Liver (tissue), 9 donors: ENCODE data around the gene HIVEP3. TPM values are rescaled to one million over a fixed set of nuclear protein-coding genes. Genes with fewer than 3 reads are reported as not detected.

ENCODE experiments used
- DNase-seq: peaks from one replicate; pipeline ENCODE4 v3.0.0-alpha.2; 2017; ENCODE audit warnings: low spot score
- H3K27ac ChIP-seq, 2 donors: one replicate each; pipeline ENCODE4 v1.7.0; 2013; ENCODE audit warnings: inconsistent platforms in 2 of 2, low read length in 2 of 2, control low read depth in 1 of 2, low read depth in 1 of 2, mild to moderate bottlenecking in 1 of 2
- H3K27me3 ChIP-seq, 4 donors: one replicate each; pipeline versions ENCODE4 v1.6.1 to v1.7.0; 2013; ENCODE audit warnings: low read length in 3 of 4, inconsistent platforms in 1 of 4, mild to moderate bottlenecking in 1 of 4, moderate library complexity in 1 of 4; ENCODE audit not compliant: control insufficient read depth in 4 of 4, insufficient read depth in 4 of 4
- H3K36me3 ChIP-seq, 4 donors: one replicate each; pipeline versions ENCODE4 v1.6.1 to v1.7.0; 2013; ENCODE audit warnings: low read length in 3 of 4, mild to moderate bottlenecking in 3 of 4, low read depth in 1 of 4, moderate library complexity in 1 of 4; ENCODE audit not compliant: control insufficient read depth in 4 of 4, insufficient read depth in 3 of 4
- H3K4me1 ChIP-seq, 4 donors: one replicate each; pipeline versions ENCODE4 v1.6.1 to v1.7.0; 2013; ENCODE audit warnings: low read length in 3 of 4, mild to moderate bottlenecking in 3 of 4, moderate library complexity in 1 of 4; ENCODE audit not compliant: control insufficient read depth in 4 of 4, insufficient read depth in 4 of 4
- H3K4me3 ChIP-seq, 3 donors: one replicate each; pipeline versions ENCODE4 v1.6.1 to v1.7.0; 2013; ENCODE audit warnings: low read length in 3 of 3, control low read depth in 1 of 3, low read depth in 1 of 3, mild to moderate bottlenecking in 1 of 3
- H3K9ac ChIP-seq, 2 donors: one replicate each; pipeline ENCODE4 v1.7.0; 2013; ENCODE audit warnings: low read length in 2 of 2, mild to moderate bottlenecking in 2 of 2, moderate library complexity in 2 of 2, control low read depth in 1 of 2, low read depth in 1 of 2
- H3K9me3 ChIP-seq, 4 donors: one replicate each; pipeline versions ENCODE4 v1.6.1 to v1.7.0; 2013; ENCODE audit warnings: low read length in 3 of 4; ENCODE audit not compliant: control insufficient read depth in 4 of 4
- FOXA1 ChIP-seq: IDR thresholded peaks from 2 replicates; pipeline ENCODE4 v1.6.1; 2016; ENCODE audit warnings: antibody characterized with exemption
- FOXA2 ChIP-seq: IDR thresholded peaks from 2 replicates; pipeline ENCODE4 v1.6.1; 2016; ENCODE audit warnings: antibody characterized with exemption
- HNF4G ChIP-seq: IDR thresholded peaks from 2 replicates; pipeline ENCODE4 v1.6.1; 2016; ENCODE audit warnings: antibody characterized with exemption
- JUND ChIP-seq, 2 donors: IDR thresholded peaks; 2 replicates each; pipeline ENCODE4 v1.6.1; 2016; ENCODE audit warnings: antibody characterized with exemption in 2 of 2
- MAX ChIP-seq: IDR thresholded peaks from 2 replicates; pipeline ENCODE4 v1.6.1; 2016; ENCODE audit warnings: antibody characterized with exemption
- NR2F2 ChIP-seq: IDR thresholded peaks from 2 replicates; pipeline ENCODE4 v1.6.1; 2016; ENCODE audit warnings: antibody characterized with exemption
- RAD21 ChIP-seq, 2 donors: IDR thresholded peaks; 2 replicates each; pipeline ENCODE4 v1.6.1; 2016; ENCODE audit warnings: antibody characterized with exemption in 2 of 2, mild to moderate bottlenecking in 2 of 2
- RXRA ChIP-seq, 2 donors: IDR thresholded peaks; 2 replicates each; pipeline ENCODE4 v1.6.1; 2017 to 2018; ENCODE audit warnings: antibody characterized with exemption in 2 of 2, mild to moderate bottlenecking in 1 of 2
- SP1 ChIP-seq: IDR thresholded peaks from 2 replicates; pipeline ENCODE4 v1.6.1; 2018; ENCODE audit warnings: antibody characterized with exemption, mild to moderate bottlenecking
- TAF1 ChIP-seq: conservative IDR thresholded peaks from 2 replicates; pipeline ENCODE4 v1.6.1; 2016; ENCODE audit warnings: antibody characterized with exemption, mild to moderate bottlenecking
- YY1 ChIP-seq: IDR thresholded peaks from 2 replicates; pipeline ENCODE4 v1.6.1; 2016; ENCODE audit warnings: antibody characterized with exemption, mild to moderate bottlenecking
- WGBS: extraction: QIAGEN DNeasy Blood & Tissue Kit; methylation state at CpG from one replicate; pipeline ENCODE4 v1.1.7; 2013; 5-methylcytosine and 5-hydroxymethylcytosine counted together
- polyA plus RNA-seq, 2 donors: library from polyadenylated mRNA; stranded (reverse) in 1 of 2; unstranded in 1 of 2; fragments of 200-250 nt in 1 of 2; fragments of >200 nt in 1 of 2; fragmentation: Nextera tagmentation in 1 of 2; extraction: Ambion mirVana in 1 of 2; gene quantifications; one replicate each; pipeline versions ENCODE4 v1.2.1 to v1.2.3, GENCODE V29; 2013 to 2015
- total RNA-seq, 2 donors: library from RNA; depleted of rRNA; stranded (reverse); fragments of >200 nt; gene quantifications; one replicate each; pipeline ENCODE4 v1.2.3, GENCODE V29; 2014
- TF ChIP-seq, protein P1 (sequence below): IDR thresholded peaks from 2 replicates; pipeline ENCODE4 v1.6.1; 2016; ENCODE audit warnings: antibody characterized with exemption, mild to moderate bottlenecking
- TF ChIP-seq, protein P2 (sequence below): IDR thresholded peaks from 2 replicates; pipeline ENCODE4 v1.6.1; 2016; ENCODE audit warnings: antibody characterized with exemption
- TF ChIP-seq, protein P3 (sequence below): IDR thresholded peaks from 2 replicates; pipeline ENCODE4 v1.6.1; 2016; ENCODE audit warnings: antibody characterized with exemption
- donor health status: healthy.
- donor health status: healthy.
- donor health status: healthy.
- donor health status: healthy.
- donor health status: healthy.

The HIVEP3 gene
- total and polyA plus RNA-seq, 4 donors, result 0.93 to 1.6 (median 1.4) TPM

- no peak for TF ChIP-seq YY1
- TF ChIP-seq NR2F2, result no peak
These were observed 423.3 kb downstream of the HIVEP3 start (continued) for GRCh38 chr1:41495210-41495948.

DNA sequence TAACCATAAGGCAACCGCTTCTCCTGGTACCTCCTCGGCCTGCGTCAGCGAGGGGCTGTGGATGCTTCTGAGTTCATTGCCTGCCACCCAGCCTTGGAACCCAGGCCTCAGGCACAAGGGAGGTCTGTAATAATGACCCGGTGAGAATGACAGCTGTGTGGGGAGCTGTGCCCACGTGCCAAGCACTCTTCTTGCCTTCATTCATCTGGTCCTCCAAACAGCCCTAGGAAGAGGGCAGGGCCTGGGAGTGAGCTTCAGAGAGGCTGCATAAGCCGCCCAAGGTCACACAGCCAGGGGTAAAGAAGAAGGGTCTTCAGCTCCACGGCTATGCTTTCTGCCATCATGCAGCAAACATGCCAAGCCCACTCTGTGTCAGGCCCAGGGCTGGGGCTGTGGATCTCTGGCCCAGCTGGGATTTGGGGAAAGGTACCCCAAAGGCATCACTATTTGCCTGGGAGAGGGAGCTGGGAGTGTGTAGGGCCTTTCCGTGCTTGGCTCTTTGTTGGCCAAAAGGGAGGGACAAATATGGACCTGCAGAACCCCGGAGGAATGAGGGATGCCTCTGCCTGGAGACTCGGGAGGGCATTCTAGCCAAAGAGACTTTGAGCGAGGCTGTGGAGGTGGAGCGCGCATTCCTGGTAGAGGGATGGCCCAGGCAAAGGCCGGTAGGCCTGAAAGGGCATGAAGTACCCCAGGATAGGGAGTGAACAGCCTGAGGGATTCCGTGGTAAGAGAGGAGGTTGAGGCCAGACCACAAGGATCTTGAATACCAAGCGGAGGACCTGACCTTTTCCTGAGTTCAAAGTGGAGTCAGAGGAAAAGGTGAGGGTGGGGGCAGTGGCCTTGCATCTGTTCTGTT lies 424.1 kb downstream of the HIVEP3 start:
- no peaks in the 10 kb centered on the region for H3K9me3 ChIP-seq
- no peak overlapping the region for H3K4me3 ChIP-seq
- H3K27me3 ChIP-seq, result no peaks in the 10 kb centered on the region
- TF ChIP-seq MAX, result no peak
- no peak for TF ChIP-seq JUND (IDR thresholded peaks at IDR 0.05)
- TF ChIP-seq SP1, result no peak
- TF ChIP-seq, protein P1, sequence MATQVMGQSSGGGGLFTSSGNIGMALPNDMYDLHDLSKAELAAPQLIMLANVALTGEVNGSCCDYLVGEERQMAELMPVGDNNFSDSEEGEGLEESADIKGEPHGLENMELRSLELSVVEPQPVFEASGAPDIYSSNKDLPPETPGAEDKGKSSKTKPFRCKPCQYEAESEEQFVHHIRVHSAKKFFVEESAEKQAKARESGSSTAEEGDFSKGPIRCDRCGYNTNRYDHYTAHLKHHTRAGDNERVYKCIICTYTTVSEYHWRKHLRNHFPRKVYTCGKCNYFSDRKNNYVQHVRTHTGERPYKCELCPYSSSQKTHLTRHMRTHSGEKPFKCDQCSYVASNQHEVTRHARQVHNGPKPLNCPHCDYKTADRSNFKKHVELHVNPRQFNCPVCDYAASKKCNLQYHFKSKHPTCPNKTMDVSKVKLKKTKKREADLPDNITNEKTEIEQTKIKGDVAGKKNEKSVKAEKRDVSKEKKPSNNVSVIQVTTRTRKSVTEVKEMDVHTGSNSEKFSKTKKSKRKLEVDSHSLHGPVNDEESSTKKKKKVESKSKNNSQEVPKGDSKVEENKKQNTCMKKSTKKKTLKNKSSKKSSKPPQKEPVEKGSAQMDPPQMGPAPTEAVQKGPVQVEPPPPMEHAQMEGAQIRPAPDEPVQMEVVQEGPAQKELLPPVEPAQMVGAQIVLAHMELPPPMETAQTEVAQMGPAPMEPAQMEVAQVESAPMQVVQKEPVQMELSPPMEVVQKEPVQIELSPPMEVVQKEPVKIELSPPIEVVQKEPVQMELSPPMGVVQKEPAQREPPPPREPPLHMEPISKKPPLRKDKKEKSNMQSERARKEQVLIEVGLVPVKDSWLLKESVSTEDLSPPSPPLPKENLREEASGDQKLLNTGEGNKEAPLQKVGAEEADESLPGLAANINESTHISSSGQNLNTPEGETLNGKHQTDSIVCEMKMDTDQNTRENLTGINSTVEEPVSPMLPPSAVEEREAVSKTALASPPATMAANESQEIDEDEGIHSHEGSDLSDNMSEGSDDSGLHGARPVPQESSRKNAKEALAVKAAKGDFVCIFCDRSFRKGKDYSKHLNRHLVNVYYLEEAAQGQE, result no peak
- no peak for TF ChIP-seq HNF4G
- TF ChIP-seq, protein P2, sequence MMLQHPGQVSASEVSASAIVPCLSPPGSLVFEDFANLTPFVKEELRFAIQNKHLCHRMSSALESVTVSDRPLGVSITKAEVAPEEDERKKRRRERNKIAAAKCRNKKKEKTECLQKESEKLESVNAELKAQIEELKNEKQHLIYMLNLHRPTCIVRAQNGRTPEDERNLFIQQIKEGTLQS, result no peak
- TF ChIP-seq RXRA (IDR thresholded peaks at IDR 0.05), result no peak
- no peak for TF ChIP-seq TAF1
- TF ChIP-seq, protein P3, sequence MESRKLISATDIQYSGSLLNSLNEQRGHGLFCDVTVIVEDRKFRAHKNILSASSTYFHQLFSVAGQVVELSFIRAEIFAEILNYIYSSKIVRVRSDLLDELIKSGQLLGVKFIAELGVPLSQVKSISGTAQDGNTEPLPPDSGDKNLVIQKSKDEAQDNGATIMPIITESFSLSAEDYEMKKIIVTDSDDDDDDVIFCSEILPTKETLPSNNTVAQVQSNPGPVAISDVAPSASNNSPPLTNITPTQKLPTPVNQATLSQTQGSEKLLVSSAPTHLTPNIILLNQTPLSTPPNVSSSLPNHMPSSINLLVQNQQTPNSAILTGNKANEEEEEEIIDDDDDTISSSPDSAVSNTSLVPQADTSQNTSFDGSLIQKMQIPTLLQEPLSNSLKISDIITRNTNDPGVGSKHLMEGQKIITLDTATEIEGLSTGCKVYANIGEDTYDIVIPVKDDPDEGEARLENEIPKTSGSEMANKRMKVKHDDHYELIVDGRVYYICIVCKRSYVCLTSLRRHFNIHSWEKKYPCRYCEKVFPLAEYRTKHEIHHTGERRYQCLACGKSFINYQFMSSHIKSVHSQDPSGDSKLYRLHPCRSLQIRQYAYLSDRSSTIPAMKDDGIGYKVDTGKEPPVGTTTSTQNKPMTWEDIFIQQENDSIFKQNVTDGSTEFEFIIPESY, result no peak
- no peak for TF ChIP-seq FOXA1
- TF ChIP-seq FOXA2, result no peak
- no peak for TF ChIP-seq RAD21 (IDR thresholded peaks at IDR 0.05)
- H3K36me3 ChIP-seq, result no peaks in the 10 kb centered on the region
- H3K27ac ChIP-seq, result no peak overlapping the region
- 83% methylated on average over 17 of the region's 17 CpGs for WGBS
- DNase-seq, result no peak
- H3K4me1 ChIP-seq, result peaks cover 3 to 7% (median 5%) of the 10 kb centered on the region in 4 donors
- H3K9ac ChIP-seq, result no peak overlapping the region
